Measurements from ENCODE around the gene CCDC33. TPM values are rescaled to one million over a fixed set of nuclear protein-coding genes. Genes with fewer than 3 reads are reported as not detected.

Gene CCDC33
- total and polyA plus RNA-seq, 2 donors (not counting 3 experiments of a cell fraction or from before 2014, with no cell fraction given): not detected

DNA sequence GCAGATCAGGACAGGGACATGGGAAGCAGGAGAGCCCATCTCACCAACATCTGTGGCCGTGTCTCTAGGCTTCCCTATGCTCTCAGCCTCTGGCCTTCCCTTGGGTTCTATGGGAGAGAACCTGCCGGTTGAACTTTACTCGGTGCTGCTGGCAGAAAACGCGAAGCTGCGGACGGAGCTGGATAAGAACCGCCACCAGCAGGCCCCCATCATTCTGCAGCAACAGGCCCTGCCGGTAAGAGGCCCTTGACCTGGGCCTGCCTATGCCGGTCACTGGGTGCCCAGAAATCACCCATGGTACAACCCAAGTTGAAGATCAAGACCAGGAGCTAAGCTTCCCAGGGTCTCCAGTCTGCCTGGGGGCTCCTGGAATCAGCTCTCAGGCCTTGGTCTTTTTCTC is 96.5 kb downstream of the CCDC33 start:
- POLR2A ChIA-PET: no interaction called here
- BruUV-seq (replicated peaks): no TSS peak
- Histone ChIP-seq H3K4me2 (ENCODE audit: insufficient read depth, low read length) (no peak overlapping the region), H3K9me3 (replicated peaks; ENCODE audit: control insufficient read depth, insufficient read depth, low read length) (no peaks in the 10 kb centered on the region), H4K20me1 (replicated peaks; ENCODE audit: control insufficient read depth, extremely low read depth, insufficient read depth, low read length) (no peaks in the 10 kb centered on the region), H3K4me1 (ENCODE audit: control insufficient read depth, extremely low read depth, insufficient read depth, low read length) (no peaks in the 10 kb centered on the region), H2AFZ (ENCODE audit: low read depth, low read length) (no peak overlapping the region), H3K27ac (ENCODE audit: insufficient read depth, low read depth, low read length) (no peak overlapping the region), H3K79me2 (ENCODE audit: control insufficient read depth, insufficient read depth, low read length) (no peaks in the 10 kb centered on the region), H3K4me3 (replicated peaks in 1 of 3; ENCODE audit: insufficient read depth in 1 of 3, low read depth in 1 of 3, low read length in 3 of 3) (no peak overlapping the region), H3K36me3 (ENCODE audit: control insufficient read depth in 2 of 2, extremely low read depth in 1 of 2, insufficient read depth in 2 of 2, low read length in 2 of 2) (no peaks in the 10 kb centered on the region), H3K9me1 (replicated peaks; ENCODE audit: control insufficient read depth, extremely low read depth, insufficient read depth, low read length) (no peaks in the 10 kb centered on the region), H3K27me3 (ENCODE audit: control insufficient read depth in 2 of 2, insufficient read depth in 2 of 2, low read length in 2 of 2) (no peaks in the 10 kb centered on the region), H3K9ac (replicated peaks; ENCODE audit: extremely low read depth, insufficient read depth, low read length) (no peak overlapping the region)
- FAIRE-seq (no peak), DNase-seq (ENCODE audit: low read depth, low spot score) (no peak)
- intact Hi-C loops (cut with micrococcal nuclease): no loop called here
- CTCF ChIA-PET: no interaction called here
- dilution Hi-C loops (cut with MboI; ENCODE audit: extremely low pct_ligation_motif_present, low sequenced_read_pairs): no loop called here
- TF ChIP-seq JUN (IDR thresholded peaks at IDR 0.05; ENCODE audit: borderline replicate concordance, insufficient read depth, insufficient read length, low read depth) (no peak), EZH2 (IDR thresholded peaks at IDR 0.05; ENCODE audit: borderline replicate concordance, low read depth, low read length, severe bottlenecking) (no peak), POLR2AphosphoS5 (IDR thresholded peaks at IDR 0.05; ENCODE audit: insufficient read depth, low read depth, low read length) (no peak), POLR2A (IDR thresholded peaks at IDR 0.05; ENCODE audit: low read depth, low read length) (no peak), MYC (IDR thresholded peaks at IDR 0.05; ENCODE audit: low read depth, low read length) (no peak), FOS (IDR thresholded peaks at IDR 0.05; ENCODE audit: borderline replicate concordance, insufficient read depth, low read length) (no peak), GATA2 (IDR thresholded peaks at IDR 0.05; ENCODE audit: insufficient read depth, insufficient read length, low read depth, low read length) (no peak)
- TF ChIP-seq, protein P1, sequence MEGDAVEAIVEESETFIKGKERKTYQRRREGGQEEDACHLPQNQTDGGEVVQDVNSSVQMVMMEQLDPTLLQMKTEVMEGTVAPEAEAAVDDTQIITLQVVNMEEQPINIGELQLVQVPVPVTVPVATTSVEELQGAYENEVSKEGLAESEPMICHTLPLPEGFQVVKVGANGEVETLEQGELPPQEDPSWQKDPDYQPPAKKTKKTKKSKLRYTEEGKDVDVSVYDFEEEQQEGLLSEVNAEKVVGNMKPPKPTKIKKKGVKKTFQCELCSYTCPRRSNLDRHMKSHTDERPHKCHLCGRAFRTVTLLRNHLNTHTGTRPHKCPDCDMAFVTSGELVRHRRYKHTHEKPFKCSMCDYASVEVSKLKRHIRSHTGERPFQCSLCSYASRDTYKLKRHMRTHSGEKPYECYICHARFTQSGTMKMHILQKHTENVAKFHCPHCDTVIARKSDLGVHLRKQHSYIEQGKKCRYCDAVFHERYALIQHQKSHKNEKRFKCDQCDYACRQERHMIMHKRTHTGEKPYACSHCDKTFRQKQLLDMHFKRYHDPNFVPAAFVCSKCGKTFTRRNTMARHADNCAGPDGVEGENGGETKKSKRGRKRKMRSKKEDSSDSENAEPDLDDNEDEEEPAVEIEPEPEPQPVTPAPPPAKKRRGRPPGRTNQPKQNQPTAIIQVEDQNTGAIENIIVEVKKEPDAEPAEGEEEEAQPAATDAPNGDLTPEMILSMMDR (IDR thresholded peaks at IDR 0.05; ENCODE audit: extremely low read depth in 1 of 2, insufficient read depth in 1 of 2, low read depth in 1 of 2, low read length in 2 of 2): no peak
- TF ChIP-seq, protein P2, sequence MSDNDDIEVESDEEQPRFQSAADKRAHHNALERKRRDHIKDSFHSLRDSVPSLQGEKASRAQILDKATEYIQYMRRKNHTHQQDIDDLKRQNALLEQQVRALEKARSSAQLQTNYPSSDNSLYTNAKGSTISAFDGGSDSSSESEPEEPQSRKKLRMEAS (IDR thresholded peaks at IDR 0.05; ENCODE audit: insufficient read depth, insufficient read length): no peak

Data from endothelial cell of umbilical vein (primary cell).